Neural cell (in vitro differentiated cells): Measurements from ENCODE around the gene BRINP1. TPM values are rescaled to one million over a fixed set of nuclear protein-coding genes. Genes with fewer than 3 reads are reported as not detected.

Source experiments
- H2AFZ ChIP-seq: fragments of 200-600, 300-800 bp; sonication (generic), shearing (Covaris generic); 2 replicates; pipeline ENCODE4 v1.6.0; 2014; ENCODE audit warnings: low read depth, mild to moderate bottlenecking, antibody characterized with exemption, low read length, moderate library complexity
- H3F3A ChIP-seq: fragments of 200-600 bp; shearing (Covaris generic); 2 replicates; pipeline ENCODE4 v1.6.1; 2016; ENCODE audit warnings: mild to moderate bottlenecking, moderate library complexity, mixed read lengths, antibody characterized with exemption, low read length; ENCODE audit not compliant: insufficient read depth, poor library complexity, severe bottlenecking
- H3K27ac ChIP-seq: fragments of 200-600, 300-800 bp; sonication (generic), shearing (Covaris generic); 2 replicates; pipeline ENCODE4 v1.5.1; 2014; ENCODE audit warnings: mild to moderate bottlenecking, low read length, moderate library complexity
- H3K27me3 ChIP-seq: fragments of 300-800, 200-600 bp; sonication (generic), shearing (Covaris generic); 2 replicates; pipeline ENCODE4 v1.6.0; 2014; ENCODE audit warnings: mild to moderate bottlenecking, low read depth, low read length, moderate library complexity; ENCODE audit not compliant: insufficient read depth
- H3K36me3 ChIP-seq: fragments of 300-800, 200-600 bp; sonication (generic), shearing (Covaris generic); 2 replicates; pipeline ENCODE4 v1.5.1; 2014; ENCODE audit warnings: mild to moderate bottlenecking, antibody characterized with exemption, low read length, moderate library complexity; ENCODE audit not compliant: insufficient read depth
- H3K4me2 ChIP-seq: fragments of 300-800, 200-600 bp; sonication (generic), shearing (Covaris generic); 2 replicates; pipeline ENCODE4 v1.6.0; 2014; ENCODE audit warnings: mild to moderate bottlenecking, low read length
- H3K4me3 ChIP-seq: fragments of 300-800, 200-600 bp; sonication (generic), shearing (Covaris generic); 2 replicates; pipeline ENCODE4 v1.5.1; 2014; ENCODE audit warnings: mild to moderate bottlenecking, low read length, moderate library complexity
- H3K79me2 ChIP-seq: fragments of 200-600 bp; shearing (Covaris generic); replicated peaks from 2 replicates; pipeline ENCODE4 v1.6.0; 2014; ENCODE audit warnings: mild to moderate bottlenecking, low read length, moderate library complexity; ENCODE audit not compliant: insufficient read depth
- H3K9ac ChIP-seq: fragments of 300-800, 200-600 bp; sonication (generic), shearing (Covaris generic); 2 replicates; pipeline ENCODE4 v1.6.1; 2016; ENCODE audit warnings: mild to moderate bottlenecking, low read length, mixed read lengths
- H3K9me2 ChIP-seq: fragments of 200-600 bp; shearing (Covaris generic); 2 replicates; pipeline ENCODE4 v1.6.1; 2016; ENCODE audit warnings: mild to moderate bottlenecking, low read length, mixed read lengths; ENCODE audit not compliant: insufficient read depth
- H3K9me3 ChIP-seq: fragments of 200-600, 300-800 bp; sonication (generic), shearing (Covaris generic); 2 replicates; pipeline ENCODE4 v1.6.1; 2016; ENCODE audit warnings: mild to moderate bottlenecking, mixed run types, low read length, moderate library complexity, mixed read lengths
- H4K20me1 ChIP-seq: fragments of 200-600 bp; shearing (Covaris generic); 2 replicates; pipeline ENCODE4 v1.6.1; 2016; ENCODE audit warnings: mild to moderate bottlenecking, mixed run types; ENCODE audit not compliant: insufficient read depth
- EP300 ChIP-seq: fragments of 450-650 bp; conservative IDR thresholded peaks from 2 replicates; pipeline ENCODE4 v1.6.1; 2014; ENCODE audit warnings: antibody characterized with exemption, mild to moderate bottlenecking, moderate library complexity; ENCODE audit not compliant: poor library complexity, severe bottlenecking
- EZH2 ChIP-seq: fragments of 200-600, 300-800 bp; shearing (Covaris generic), sonication (generic); IDR thresholded peaks from 2 replicates; pipeline ENCODE4 v1.6.1; 2014; ENCODE audit warnings: antibody characterized with exemption, low read length, borderline replicate concordance, mild to moderate bottlenecking; ENCODE audit not compliant: insufficient read depth, poor library complexity, severe bottlenecking
- MXI1 ChIP-seq: fragments of 450-650 bp; conservative IDR thresholded peaks from 2 replicates; pipeline ENCODE4 v1.6.1; 2014; ENCODE audit warnings: antibody characterized with exemption, mild to moderate bottlenecking; ENCODE audit not compliant: poor library complexity, severe bottlenecking
- POLR2AphosphoS5 ChIP-seq: IDR thresholded peaks from 2 replicates; pipeline ENCODE4 v1.6.1; 2012
- RAD21 ChIP-seq: fragments of 450-650 bp; conservative IDR thresholded peaks from 2 replicates; pipeline ENCODE4 v1.6.1; 2014; ENCODE audit warnings: antibody characterized with exemption, mild to moderate bottlenecking, moderate library complexity
- SMC3 ChIP-seq: fragments of 450-650 bp; conservative IDR thresholded peaks from 2 replicates; pipeline ENCODE4 v1.6.1; 2014; ENCODE audit warnings: antibody characterized with exemption, mild to moderate bottlenecking, moderate library complexity; ENCODE audit not compliant: poor library complexity
- TAF1 ChIP-seq: IDR thresholded peaks from 2 replicates; pipeline ENCODE4 v1.6.1; 2012; ENCODE audit warnings: low read depth
- polyA plus RNA-seq: library from polyadenylated mRNA; depleted of rRNA; stranded (reverse); fragments of >200 nt; gene quantifications from 2 replicates; pipeline ENCODE4 v1.2.3, GENCODE V29; 2014
- TF ChIP-seq, protein P1 (sequence below): IDR thresholded peaks from 2 replicates; pipeline ENCODE4 v1.6.1; 2012; ENCODE audit warnings: borderline replicate concordance
- TF ChIP-seq, protein P2 (sequence below): fragments of 450-650 bp; IDR thresholded peaks from 2 replicates; pipeline ENCODE4 v1.5.1; 2014; ENCODE audit warnings: antibody characterized with exemption, mild to moderate bottlenecking, moderate library complexity; ENCODE audit not compliant: poor library complexity, severe bottlenecking

BRINP1 gene
- polyA plus RNA-seq, 1 donor from 2014 or later = 15.6 TPM

DNA sequence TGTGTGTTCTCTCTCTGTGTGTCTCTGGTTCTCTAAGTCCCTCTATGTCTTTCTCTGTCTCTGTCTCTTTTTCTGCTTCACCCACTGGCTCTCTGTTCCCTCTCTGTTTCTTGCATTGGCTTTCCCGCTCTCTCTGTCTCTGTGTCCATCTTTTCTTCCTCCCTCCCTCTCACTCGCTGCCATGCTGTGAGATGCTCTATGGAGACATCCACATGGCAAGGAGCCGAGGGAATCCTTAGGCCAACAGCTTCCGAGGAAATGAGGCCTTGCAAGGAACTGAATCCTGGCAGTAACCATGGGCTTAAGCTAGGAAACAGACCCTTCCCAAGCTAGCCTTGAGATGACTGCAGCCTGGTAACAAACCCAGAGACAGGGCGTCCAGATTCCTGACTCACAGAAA is 117.3 kb downstream of the BRINP1 start (continued):
- TF ChIP-seq MXI1 = no peak
- TF ChIP-seq EP300 = no peak
- no peak for TF ChIP-seq RAD21
- no peak for TF ChIP-seq POLR2AphosphoS5

DNA sequence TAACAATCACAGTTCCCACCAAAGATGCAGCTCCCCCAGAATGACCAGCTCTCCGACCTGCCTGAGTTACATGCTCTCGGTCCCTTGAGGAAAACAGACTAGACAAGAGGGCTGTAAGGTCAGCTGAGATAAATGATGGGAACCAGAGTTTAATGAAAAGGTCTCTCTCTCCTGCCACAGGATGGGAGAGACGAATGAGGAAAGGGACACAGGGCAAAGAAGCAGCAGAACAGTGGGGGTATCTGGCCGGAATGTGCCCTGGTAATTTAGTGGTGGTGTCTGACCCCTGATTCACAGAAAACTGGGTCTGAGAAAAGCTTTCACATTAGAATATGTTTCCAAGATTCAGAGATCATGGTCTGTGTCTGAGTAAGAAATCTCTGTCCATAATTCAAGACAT is 118.5 kb downstream of the BRINP1 start:
- Histone ChIP-seq H3K27ac (no peak overlapping the region), H4K20me1 (no peaks in the 10 kb centered on the region), H3K27me3 (no peaks in the 10 kb centered on the region), H3K9ac (no peak overlapping the region), H3F3A (no peaks in the 10 kb centered on the region), H3K79me2 (no peaks in the 10 kb centered on the region), H3K9me3 (no peaks in the 10 kb centered on the region), H3K9me2 (no peaks in the 10 kb centered on the region), H3K4me2 (no peak overlapping the region), H2AFZ (no peak overlapping the region), H3K36me3 (no peaks in the 10 kb centered on the region), H3K4me3 (no peak overlapping the region)
- no peak for TF ChIP-seq TAF1
- TF ChIP-seq EP300 = no peak
- TF ChIP-seq EZH2 = no peak
- TF ChIP-seq RAD21 = no peak
- no peak for TF ChIP-seq MXI1
- no peak for TF ChIP-seq POLR2AphosphoS5
- TF ChIP-seq, protein P1, sequence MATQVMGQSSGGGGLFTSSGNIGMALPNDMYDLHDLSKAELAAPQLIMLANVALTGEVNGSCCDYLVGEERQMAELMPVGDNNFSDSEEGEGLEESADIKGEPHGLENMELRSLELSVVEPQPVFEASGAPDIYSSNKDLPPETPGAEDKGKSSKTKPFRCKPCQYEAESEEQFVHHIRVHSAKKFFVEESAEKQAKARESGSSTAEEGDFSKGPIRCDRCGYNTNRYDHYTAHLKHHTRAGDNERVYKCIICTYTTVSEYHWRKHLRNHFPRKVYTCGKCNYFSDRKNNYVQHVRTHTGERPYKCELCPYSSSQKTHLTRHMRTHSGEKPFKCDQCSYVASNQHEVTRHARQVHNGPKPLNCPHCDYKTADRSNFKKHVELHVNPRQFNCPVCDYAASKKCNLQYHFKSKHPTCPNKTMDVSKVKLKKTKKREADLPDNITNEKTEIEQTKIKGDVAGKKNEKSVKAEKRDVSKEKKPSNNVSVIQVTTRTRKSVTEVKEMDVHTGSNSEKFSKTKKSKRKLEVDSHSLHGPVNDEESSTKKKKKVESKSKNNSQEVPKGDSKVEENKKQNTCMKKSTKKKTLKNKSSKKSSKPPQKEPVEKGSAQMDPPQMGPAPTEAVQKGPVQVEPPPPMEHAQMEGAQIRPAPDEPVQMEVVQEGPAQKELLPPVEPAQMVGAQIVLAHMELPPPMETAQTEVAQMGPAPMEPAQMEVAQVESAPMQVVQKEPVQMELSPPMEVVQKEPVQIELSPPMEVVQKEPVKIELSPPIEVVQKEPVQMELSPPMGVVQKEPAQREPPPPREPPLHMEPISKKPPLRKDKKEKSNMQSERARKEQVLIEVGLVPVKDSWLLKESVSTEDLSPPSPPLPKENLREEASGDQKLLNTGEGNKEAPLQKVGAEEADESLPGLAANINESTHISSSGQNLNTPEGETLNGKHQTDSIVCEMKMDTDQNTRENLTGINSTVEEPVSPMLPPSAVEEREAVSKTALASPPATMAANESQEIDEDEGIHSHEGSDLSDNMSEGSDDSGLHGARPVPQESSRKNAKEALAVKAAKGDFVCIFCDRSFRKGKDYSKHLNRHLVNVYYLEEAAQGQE = no peak
- TF ChIP-seq SMC3 = no peak
- TF ChIP-seq, protein P2, sequence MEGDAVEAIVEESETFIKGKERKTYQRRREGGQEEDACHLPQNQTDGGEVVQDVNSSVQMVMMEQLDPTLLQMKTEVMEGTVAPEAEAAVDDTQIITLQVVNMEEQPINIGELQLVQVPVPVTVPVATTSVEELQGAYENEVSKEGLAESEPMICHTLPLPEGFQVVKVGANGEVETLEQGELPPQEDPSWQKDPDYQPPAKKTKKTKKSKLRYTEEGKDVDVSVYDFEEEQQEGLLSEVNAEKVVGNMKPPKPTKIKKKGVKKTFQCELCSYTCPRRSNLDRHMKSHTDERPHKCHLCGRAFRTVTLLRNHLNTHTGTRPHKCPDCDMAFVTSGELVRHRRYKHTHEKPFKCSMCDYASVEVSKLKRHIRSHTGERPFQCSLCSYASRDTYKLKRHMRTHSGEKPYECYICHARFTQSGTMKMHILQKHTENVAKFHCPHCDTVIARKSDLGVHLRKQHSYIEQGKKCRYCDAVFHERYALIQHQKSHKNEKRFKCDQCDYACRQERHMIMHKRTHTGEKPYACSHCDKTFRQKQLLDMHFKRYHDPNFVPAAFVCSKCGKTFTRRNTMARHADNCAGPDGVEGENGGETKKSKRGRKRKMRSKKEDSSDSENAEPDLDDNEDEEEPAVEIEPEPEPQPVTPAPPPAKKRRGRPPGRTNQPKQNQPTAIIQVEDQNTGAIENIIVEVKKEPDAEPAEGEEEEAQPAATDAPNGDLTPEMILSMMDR = no peak

DNA sequence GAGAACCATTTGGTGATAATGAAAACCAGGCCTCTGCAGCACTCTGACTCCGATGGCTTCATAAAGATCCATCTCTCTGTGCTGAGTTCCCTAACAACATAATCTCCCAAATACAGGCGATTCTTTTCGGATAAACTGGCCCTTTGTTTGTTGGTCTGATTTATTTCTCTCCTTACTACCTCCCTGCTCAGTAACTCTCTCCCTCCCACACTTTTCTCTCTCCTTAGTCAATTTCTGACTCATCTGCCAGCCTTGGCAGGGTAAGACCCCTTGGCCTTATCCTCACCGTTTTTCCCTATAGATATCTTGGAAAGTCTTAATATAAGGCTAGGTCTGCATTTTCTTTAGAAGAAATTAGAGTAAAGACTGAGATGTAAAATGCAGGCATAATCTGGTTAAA is 128.7 kb downstream of the BRINP1 start:
- Histone ChIP-seq H4K20me1 (no peaks in the 10 kb centered on the region), H3K9me3 (no peaks in the 10 kb centered on the region), H3K27ac (no peak overlapping the region), H3K9ac (no peak overlapping the region), H3K36me3 (no peaks in the 10 kb centered on the region), H3K4me2 (no peak overlapping the region), H3K27me3 (no peaks in the 10 kb centered on the region), H3K79me2 (no peaks in the 10 kb centered on the region), H3K4me3 (no peak overlapping the region), H2AFZ (no peak overlapping the region), H3K9me2 (no peaks in the 10 kb centered on the region), H3F3A (no peaks in the 10 kb centered on the region)
- TF ChIP-seq POLR2AphosphoS5 (no peak), RAD21 (no peak), MXI1 (no peak), EZH2 (no peak), TAF1 (no peak), SMC3 (no peak), EP300 (no peak)
- TF ChIP-seq, protein P1 = no peak
- TF ChIP-seq, protein P2 = no peak
